HG03103 (cell line): ENCODE data around the gene UGT2B17.

Experiments
- ATAC-seq: cut with Tn5 transposase; IDR thresholded peaks from one replicate; pipeline ENCODE4 v1.9.1; 2021; ENCODE audit warnings: low read depth; ENCODE audit not compliant: unreplicated experiment

UGT2B17 gene

GRCh38 chr4:68490826-68491457, 85.2 kb downstream of the UGT2B17 start:
- no peak for ATAC-seq

- ATAC-seq, result no peak
These were observed 86.8 kb downstream of the UGT2B17 start for GRCh38 chr4:68489338-68489737.
